ENCODE results near the gene NUB1.

The NUB1 gene

GRCh38 chr7:151400626-151401315, 59.2 kb downstream of the NUB1 start:
- in situ Hi-C loops (cut with MboI; ENCODE audit: low sequenced_read_pairs): no loop called here

GRCh38 chr7:151402029-151402835, 60.6 kb downstream of the NUB1 start:
- in situ Hi-C loops (cut with MboI; ENCODE audit: low sequenced_read_pairs): no loop called here

- in situ Hi-C loops (cut with MboI; ENCODE audit: low sequenced_read_pairs): no loop called here
Measured at GRCh38 chr7:151403764-151404163, 62.2 kb downstream of the NUB1 start.

- in situ Hi-C loops (cut with MboI; ENCODE audit: low sequenced_read_pairs): no loop called here
Measured at GRCh38 chr7:151404216-151405011, 62.8 kb downstream of the NUB1 start.

- in situ Hi-C loops (cut with MboI; ENCODE audit: low sequenced_read_pairs): no loop called here
Measured at GRCh38 chr7:151405056-151405455, 63.4 kb downstream of the NUB1 start.

- in situ Hi-C loops (cut with MboI; ENCODE audit: low sequenced_read_pairs): no loop called here
Measured at GRCh38 chr7:151405588-151405987, 64.0 kb downstream of the NUB1 start.

- in situ Hi-C loops (cut with MboI; ENCODE audit: low sequenced_read_pairs): no loop called here
Measured at GRCh38 chr7:151406051-151406875, 64.7 kb downstream of the NUB1 start.

- in situ Hi-C loops (cut with MboI; ENCODE audit: low sequenced_read_pairs): no loop called here
Measured at GRCh38 chr7:151406886-151407583, 65.4 kb downstream of the NUB1 start.

GRCh38 chr7:151408498-151408838, 66.9 kb downstream of the NUB1 start:
- in situ Hi-C loops (cut with MboI; ENCODE audit: low sequenced_read_pairs): no loop called here

- in situ Hi-C loops (cut with MboI; ENCODE audit: low sequenced_read_pairs): no loop called here
Measured at GRCh38 chr7:151408839-151409666, 67.4 kb downstream of the NUB1 start.

GRCh38 chr7:151409667-151410404, 68.2 kb downstream of the NUB1 start, which contains the start of gene WDR86:
Gene WDR86, minus strand, starts transcription at chr7:151410038. Its CDS starts 449 bp downstream, at chr7:151409589.
- in situ Hi-C loops (cut with MboI; ENCODE audit: low sequenced_read_pairs): no loop called here

GRCh38 chr7:151410405-151411390, 69.1 kb downstream of the NUB1 start:
- in situ Hi-C loops (cut with MboI; ENCODE audit: low sequenced_read_pairs): no loop called here

GRCh38 chr7:151411551-151411950, 69.9 kb downstream of the NUB1 start:
- in situ Hi-C loops (cut with MboI; ENCODE audit: low sequenced_read_pairs): no loop called here

- in situ Hi-C loops (cut with MboI; ENCODE audit: low sequenced_read_pairs): no loop called here
Measured at GRCh38 chr7:151412318-151412717, 70.7 kb downstream of the NUB1 start.

GRCh38 chr7:151413241-151413640, 71.6 kb downstream of the NUB1 start:
- in situ Hi-C loops (cut with MboI; ENCODE audit: low sequenced_read_pairs): no loop called here

- in situ Hi-C loops (cut with MboI; ENCODE audit: low sequenced_read_pairs): no loop called here
Measured at GRCh38 chr7:151415375-151416105, 73.9 kb downstream of the NUB1 start.
